ENCODE data around the gene FZD1.

The FZD1 gene

GRCh38 chr7:91242097-91242844 is 22.0 kb upstream of the FZD1 start:
- Mint-ChIP-seq H3K4me1 (peaks cover 23% of the 10 kb centered on the region), H3K4me3 (no peak overlapping the region), H3K27ac (peak overlapping the region in 2 of 3 experiments; percentile 41 to 62), H3K27me3 (ENCODE audit: low read depth) (no peaks in the 10 kb centered on the region), H3K9me3 (no peaks in the 10 kb centered on the region), H3K36me3 (ENCODE audit: low read depth) (no peaks in the 10 kb centered on the region)
- no peak for TF ChIP-seq CTCF (IDR thresholded peaks at IDR 0.05; ENCODE audit: unreplicated experiment in 3 of 3)

GRCh38 chr7:91243591-91244301 is 20.5 kb upstream of the FZD1 start:
- no peak for TF ChIP-seq CTCF (IDR thresholded peaks at IDR 0.05; ENCODE audit: unreplicated experiment in 3 of 3)
- Mint-ChIP-seq H3K36me3 (ENCODE audit: low read depth) (no peaks in the 10 kb centered on the region), H3K9me3 (no peaks in the 10 kb centered on the region), H3K27me3 (ENCODE audit: low read depth) (peaks cover 2% of the 10 kb centered on the region), H3K4me3 (no peak overlapping the region), H3K27ac (peak overlapping the region in 1 of 3 experiments; percentile 4), H3K4me1 (peaks cover 23% of the 10 kb centered on the region)

- H3K27ac Mint-ChIP-seq, result no peak overlapping the region
- peaks cover 8% of the 10 kb centered on the region for H3K4me1 Mint-ChIP-seq
- H3K9me3 Mint-ChIP-seq, result no peaks in the 10 kb centered on the region
- H3K4me3 Mint-ChIP-seq, result no peak overlapping the region
- TF ChIP-seq CTCF (IDR thresholded peaks at IDR 0.05; ENCODE audit: unreplicated experiment in 3 of 3), result no peak
- H3K36me3 Mint-ChIP-seq (ENCODE audit: low read depth), result no peaks in the 10 kb centered on the region
- peaks cover 5% of the 10 kb centered on the region for H3K27me3 Mint-ChIP-seq (ENCODE audit: low read depth)
Observed at GRCh38 chr7:91247500-91247899, 16.7 kb upstream of the FZD1 start.

- Mint-ChIP-seq H3K4me1 (peaks cover 4% of the 10 kb centered on the region), H3K9me3 (peaks cover 2% of the 10 kb centered on the region), H3K36me3 (ENCODE audit: low read depth) (no peaks in the 10 kb centered on the region), H3K4me3 (no peak overlapping the region), H3K27ac (no peak overlapping the region), H3K27me3 (ENCODE audit: low read depth) (peaks cover 5% of the 10 kb centered on the region)
- no peak for TF ChIP-seq CTCF (IDR thresholded peaks at IDR 0.05; ENCODE audit: unreplicated experiment in 3 of 3)
Observed at GRCh38 chr7:91248996-91249395, 15.2 kb upstream of the FZD1 start.

GRCh38 chr7:91249506-91250233 is 14.6 kb upstream of the FZD1 start:
- H3K36me3 Mint-ChIP-seq (ENCODE audit: low read depth), result no peaks in the 10 kb centered on the region
- no peaks in the 10 kb centered on the region for H3K4me1 Mint-ChIP-seq
- H3K27me3 Mint-ChIP-seq (ENCODE audit: low read depth), result peaks cover 5% of the 10 kb centered on the region
- H3K27ac Mint-ChIP-seq, result no peak overlapping the region
- no peak for TF ChIP-seq CTCF (IDR thresholded peaks at IDR 0.05; ENCODE audit: unreplicated experiment in 3 of 3)
- no peak overlapping the region for H3K4me3 Mint-ChIP-seq
- peaks cover 7% of the 10 kb centered on the region for H3K9me3 Mint-ChIP-seq

Measured in nephron (organoid).